H1 (cell line): ENCODE results near the gene FXYD5. TPM values are rescaled to one million over a fixed set of nuclear protein-coding genes. Genes with fewer than 3 reads are reported as not detected.

Experiments
- CTCF ChIA-PET: fragments of 300-600 bp; sonication (Branson Sonifier 250); formaldehyde crosslinking; loops from one replicate; lab custom pipeline; 2021; ENCODE audit not compliant: partially characterized antibody; lab: Charles Lee
- POLR2A ChIA-PET: fragments of 300-600 bp; sonication (Branson Sonifier 250); formaldehyde crosslinking; loops from one replicate; lab custom pipeline; 2021; ENCODE audit warnings: inconsistent platforms; ENCODE audit not compliant: partially characterized antibody; lab: Charles Lee
- DNase-seq, 2 experiments: peaks; one replicate each; pipeline versions ENCODE4 v3.0.0 to v3.0.0-alpha.2; 2010 to 2022; ENCODE audit warnings: low spot score in 2 of 2, low read depth in 1 of 2, mixed read lengths in 1 of 2
- FAIRE-seq: peaks from 2 replicates; lab custom pipeline; 2011; peaks lifted over from hg19 to GRCh38; lab: Jason Lieb, UNC
- H2AFZ ChIP-seq: 2 replicates; pipeline ENCODE4 v1.8.1; 2012; ENCODE audit warnings: low read length, inconsistent platforms
- H2AK5ac ChIP-seq: 2 replicates; pipeline ENCODE4 v1.6.1; 2013; ENCODE audit warnings: low read depth, low read length
- H2BK120ac ChIP-seq: replicated peaks from 2 replicates; pipeline ENCODE3; 2013; ENCODE audit warnings: low read depth, low read length, inconsistent platforms
- H2BK12ac ChIP-seq: 2 replicates; pipeline ENCODE4 v1.6.1; 2013; ENCODE audit warnings: low read depth, low read length
- H2BK15ac ChIP-seq: 2 replicates; pipeline ENCODE4 v1.6.1; 2013; ENCODE audit warnings: low read length
- H2BK20ac ChIP-seq: 2 replicates; pipeline ENCODE4 v1.6.1; 2013; ENCODE audit warnings: low read length
- H2BK5ac ChIP-seq: 2 replicates; pipeline ENCODE4 v1.6.1; 2013; ENCODE audit warnings: low read depth, low read length
- H3K14ac ChIP-seq: 2 replicates; pipeline ENCODE4 v1.6.1; 2013; ENCODE audit warnings: inconsistent platforms; ENCODE audit not compliant: insufficient read length
- H3K18ac ChIP-seq: 2 replicates; pipeline ENCODE4 v1.6.1; 2013; ENCODE audit warnings: low read length; ENCODE audit errors: extremely low read depth
- H3K23ac ChIP-seq: 2 replicates; pipeline ENCODE4 v1.6.1; 2013; ENCODE audit warnings: inconsistent platforms; ENCODE audit not compliant: insufficient read length
- H3K23me2 ChIP-seq: 2 replicates; pipeline ENCODE4 v1.6.1; 2013; ENCODE audit warnings: low read depth, low read length
- H3K27ac ChIP-seq: 2 replicates; pipeline ENCODE4 v1.6.1; 2011; ENCODE audit warnings: low read depth, low read length, inconsistent platforms
- H3K27me3 ChIP-seq, 4 experiments: replicated peaks in 1 of 4; 1 replicate in 1 of 4; 2 replicates in 3 of 4; pipeline versions ENCODE4 v1.6.1 to v1.8.1; 2011 to 2013; ENCODE audit warnings: low read length in 3 of 4, mild to moderate bottlenecking in 3 of 4, inconsistent platforms in 2 of 4, mixed read lengths in 2 of 4, moderate library complexity in 1 of 4; ENCODE audit not compliant: control insufficient read depth in 3 of 4, insufficient read depth in 3 of 4; ENCODE audit errors: extremely low read depth in 1 of 4
- H3K36me3 ChIP-seq, 4 experiments: 2 replicates each; pipeline versions ENCODE4 v1.6.1 to v1.8.1; 2011 to 2013; ENCODE audit warnings: mild to moderate bottlenecking in 4 of 4, low read length in 3 of 4, moderate library complexity in 2 of 4, control low read depth in 1 of 4, inconsistent platforms in 1 of 4; ENCODE audit not compliant: insufficient read depth in 4 of 4, control insufficient read depth in 2 of 4
- H3K4ac ChIP-seq: replicated peaks from 2 replicates; pipeline ENCODE3; 2013; ENCODE audit warnings: low read length, low read depth, mixed read lengths, inconsistent platforms; ENCODE audit not compliant: insufficient read length
- H3K4me1 ChIP-seq, 4 experiments: replicated peaks in 1 of 4; 1 replicate in 1 of 4; 2 replicates in 3 of 4; pipeline versions ENCODE4 v1.6.1 to v1.8.1; 2011 to 2013; ENCODE audit warnings: low read length in 3 of 4, inconsistent platforms in 2 of 4, mixed read lengths in 1 of 4; ENCODE audit not compliant: insufficient read depth in 4 of 4, control insufficient read depth in 3 of 4
- H3K4me2 ChIP-seq, 2 experiments: 2 replicates each; pipeline versions ENCODE4 v1.6.1 to v1.8.1; 2011 to 2013; ENCODE audit warnings: low read depth in 2 of 2, low read length in 2 of 2, control low read depth in 1 of 2, inconsistent platforms in 1 of 2, mild to moderate bottlenecking in 1 of 2; ENCODE audit not compliant: insufficient read depth in 1 of 2
- H3K4me3 ChIP-seq, 4 experiments: fragments of 200-600, 300-600 bp in 1 of 4; sonication (generic), shearing (Covaris generic), sonication (Bioruptor Twin) in 1 of 4; 2 replicates each; pipeline versions ENCODE4 v1.5.1 to v1.8.1; 2011 to 2016; ENCODE audit warnings: low read length in 4 of 4, low read depth in 3 of 4, control low read depth in 2 of 4, inconsistent platforms in 2 of 4, mild to moderate bottlenecking in 2 of 4, mixed read lengths in 1 of 4, moderate library complexity in 1 of 4; ENCODE audit not compliant: insufficient read depth in 2 of 4; ENCODE audit errors: extremely low read depth in 1 of 4
- H3K56ac ChIP-seq: replicated peaks from 2 replicates; pipeline ENCODE3; 2013; ENCODE audit warnings: low read depth, mild to moderate bottlenecking, mixed read lengths, low read length, inconsistent platforms; ENCODE audit not compliant: insufficient read length
- H3K79me1 ChIP-seq: 2 replicates; pipeline ENCODE4 v1.6.1; 2013; ENCODE audit warnings: low read depth, low read length, control low read depth
- H3K79me2 ChIP-seq, 2 experiments: 2 replicates each; pipeline versions ENCODE4 v1.6.1 to v1.8.1; 2012 to 2013; ENCODE audit warnings: low read length in 2 of 2, mild to moderate bottlenecking in 2 of 2, inconsistent platforms in 1 of 2; ENCODE audit not compliant: insufficient read depth in 2 of 2, control insufficient read depth in 1 of 2
- H3K9ac ChIP-seq, 4 experiments: replicated peaks in 1 of 4; 1 replicate in 1 of 4; 2 replicates in 3 of 4; pipeline versions ENCODE4 v1.6.1 to v1.8.1; 2011 to 2013; ENCODE audit warnings: low read depth in 3 of 4, low read length in 3 of 4, control low read depth in 2 of 4, mild to moderate bottlenecking in 2 of 4, moderate library complexity in 2 of 4, inconsistent platforms in 1 of 4; ENCODE audit errors: extremely low read depth in 1 of 4
- H3K9me3 ChIP-seq, 2 experiments: 2 replicates each; pipeline versions ENCODE4 v1.6.1 to v1.8.1; 2012 to 2013; ENCODE audit warnings: mild to moderate bottlenecking in 2 of 2, moderate library complexity in 2 of 2, control low read depth in 1 of 2, inconsistent platforms in 1 of 2, low read depth in 1 of 2, low read length in 1 of 2, mixed read lengths in 1 of 2; ENCODE audit not compliant: insufficient read depth in 2 of 2
- H4K20me1 ChIP-seq, 2 experiments: replicated peaks in 1 of 2; 2 replicates each; pipeline versions ENCODE3 to v1.8.1; 2011 to 2013; ENCODE audit warnings: inconsistent platforms in 2 of 2, low read length in 2 of 2, mild to moderate bottlenecking in 1 of 2; ENCODE audit not compliant: insufficient read depth in 2 of 2, control insufficient read depth in 1 of 2
- H4K5ac ChIP-seq: 2 replicates; pipeline ENCODE4 v1.6.1; 2013; ENCODE audit warnings: low read length, low read depth, mixed read lengths, inconsistent platforms; ENCODE audit not compliant: insufficient read length
- H4K8ac ChIP-seq: 2 replicates; pipeline ENCODE4 v1.8.0; 2013; ENCODE audit warnings: mild to moderate bottlenecking, moderate library complexity, low read length, inconsistent platforms; ENCODE audit not compliant: insufficient read depth; ENCODE audit errors: extremely low read depth
- H4K91ac ChIP-seq: replicated peaks from 2 replicates; pipeline ENCODE3; 2013; ENCODE audit warnings: low read length, mixed read lengths, inconsistent platforms; ENCODE audit not compliant: insufficient read length
- RAD21 ChIP-seq, 2 experiments: IDR thresholded peaks in 1 of 2; conservative IDR thresholded peaks in 1 of 2; 2 replicates each; pipeline ENCODE4 v1.6.1; 2011; ENCODE audit warnings: low read depth in 2 of 2, low read length in 2 of 2, improper control_type of control experiment in 1 of 2, inconsistent platforms in 1 of 2, mild to moderate bottlenecking in 1 of 2, moderate library complexity in 1 of 2
- RBBP5 ChIP-seq: IDR thresholded peaks from 2 replicates; pipeline ENCODE4 v1.7.1; 2012; ENCODE audit warnings: low read depth, mild to moderate bottlenecking, inconsistent platforms, low read length, moderate library complexity, borderline replicate concordance
- WGBS, 2 experiments: shearing (Covaris generic) in 1 of 2; methylation state at CpG; one replicate each; pipeline versions ENCODE4 v1.1.6 to v1.1.7; 2013 to 2015; ENCODE audit warnings: low lambda C conversion rate in 2 of 2, mixed read lengths in 2 of 2, inconsistent platforms in 1 of 2, low coverage in 1 of 2, missing lambda C conversion rate in 1 of 2; ENCODE audit not compliant: insufficient replicate concordance in 2 of 2, insufficient coverage in 1 of 2, insufficient read length in 1 of 2; ENCODE audit errors: extremely low coverage in 1 of 2, missing lambda C conversion rate in 1 of 2; 5-methylcytosine and 5-hydroxymethylcytosine counted together
- polyA plus RNA-seq, 7 experiments: library from polyadenylated mRNA; depleted of rRNA in 3 of 7; stranded (reverse) in 5 of 7; unstranded in 2 of 7; fragments of >200 nt in 5 of 7; fragments of 200-250 nt in 2 of 7; gene quantifications; 1 replicate in 5 of 7; 2 replicates in 1 of 7; 4 replicates in 1 of 7; pipeline versions ENCODE4 v1.2.1 to v1.2.3, GENCODE V29; 2011 to 2013; ENCODE audit warnings: missing spikeins in 2 of 7, mixed read lengths in 2 of 7
- total RNA-seq: library from RNA; stranded (reverse); fragmentation: NEBNext Ultra II Directional; extraction: Animal tissue kit (Norgen Biotek cat#: 25700); gene quantifications from 2 replicates; pipeline ENCODE4 v1.2.1, GENCODE V29; 2021

FXYD5 gene
- total and polyA plus RNA-seq, 2 of the 8 experiments (the other 6 are each of a cell fraction or from before 2014, with no cell fraction given) = 99.0 to 191 TPM

DNA sequence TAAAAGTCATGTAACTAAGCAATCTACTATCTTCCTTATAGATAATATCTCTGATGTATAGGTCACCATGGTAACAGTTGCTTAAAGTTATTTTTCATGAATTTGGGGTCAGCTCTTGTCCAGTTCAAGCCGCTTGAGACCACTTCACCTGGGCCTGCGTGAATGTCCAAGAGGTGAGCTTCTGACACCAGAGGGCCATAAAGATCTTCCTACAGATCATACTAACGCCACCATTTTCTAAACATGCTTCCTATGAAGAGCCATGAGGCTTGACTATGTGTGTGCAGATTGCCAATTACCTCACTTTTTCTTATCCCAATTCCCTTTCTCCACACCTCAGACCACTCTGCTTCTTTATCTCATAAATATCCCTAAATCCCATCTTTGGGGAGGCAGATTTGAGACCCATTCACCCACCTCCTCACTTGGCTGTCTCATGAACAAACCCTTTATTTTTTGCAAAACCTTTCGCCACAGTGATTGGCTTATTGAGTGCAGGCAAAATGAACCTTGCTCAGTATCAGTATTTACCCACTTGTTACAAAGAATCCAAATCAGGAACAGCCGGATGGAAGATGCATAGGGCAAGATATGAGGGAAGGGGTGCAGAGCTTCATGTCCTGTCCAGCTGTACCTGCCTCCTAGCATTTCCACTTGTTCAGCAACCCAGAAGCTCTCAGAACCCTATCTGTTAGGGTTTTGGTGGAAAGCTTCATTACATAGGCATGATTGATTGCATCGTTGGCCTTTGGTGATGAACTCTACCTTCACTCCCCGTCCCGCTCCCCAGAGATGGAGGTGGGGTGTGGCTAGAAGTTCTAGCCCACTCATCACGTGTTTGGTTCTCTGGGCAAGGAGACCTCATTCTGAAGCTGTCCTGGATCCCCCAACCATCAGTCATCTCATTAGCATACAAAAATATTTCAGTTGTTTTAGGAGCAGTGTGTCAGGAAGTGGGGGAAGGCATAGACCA is 39.8 kb downstream of the FXYD5 start:
- Histone ChIP-seq H2BK20ac (no peak overlapping the region), H4K5ac (no peak overlapping the region), H3K9me3 (no peaks in the 10 kb centered on the region), H3K9ac (no peak overlapping the region), H3K4ac (no peak overlapping the region), H2BK120ac (no peak overlapping the region), H3K79me2 (no peaks in the 10 kb centered on the region), H3K4me1 (peaks cover 0 to 2% (median 0%) of the 10 kb centered on the region in 4 experiments; a peak in 2 of 7 replicates), H3K18ac (no peak overlapping the region), H3K27ac (no peak overlapping the region), H3K4me3 (no peak overlapping the region), H3K36me3 (no peaks in the 10 kb centered on the region), H2BK12ac (no peak overlapping the region), H4K91ac (no peak overlapping the region), H3K79me1 (no peaks in the 10 kb centered on the region), H3K27me3 (no peaks in the 10 kb centered on the region), H3K56ac (no peak overlapping the region), H3K23me2 (no peaks in the 10 kb centered on the region), H2AFZ (peak overlapping the region; percentile 46), H4K8ac (no peak overlapping the region; the same call in 1 of the 2 replicates), H3K23ac (no peak overlapping the region), H3K14ac (no peak overlapping the region), H2BK5ac (no peak overlapping the region), H2AK5ac (no peak overlapping the region), H3K4me2 (no peak overlapping the region), H4K20me1 (no peaks in the 10 kb centered on the region), H2BK15ac (no peak overlapping the region)
- CTCF ChIA-PET = interaction anchor here (0.9 to 1.6 kb wide), 3 partner anchors 9 to 30 kb away, joined by 3 to 5 read pairs (median 3); no protein-coding TSS in a partner anchor
- POLR2A ChIA-PET = interaction anchor here (1.4 to 1.5 kb wide), 2 partner anchors 9 to 17 kb away, joined by 3 to 4 read pairs; no protein-coding TSS in a partner anchor
- FAIRE-seq (no peak), DNase-seq (no peak)
- 95% methylated on average over 9 of the region's 9 CpGs; no CpG with 5 or more reads in 1 of the 2 experiments for WGBS, 2 experiments
- TF ChIP-seq RBBP5 (no peak), RAD21 (IDR thresholded peaks at IDR 0.05 in 1 of 2, conservative IDR thresholded peaks at IDR 0.05 in 1 of 2; ENCODE audit: low read depth in 2 of 2, low read length in 2 of 2) (peak in 1 of 2 experiments; percentile 29; a peak in 2 of 4 replicates)
